VCaP (cell line): ENCODE measurements around the gene SMARCD1.
A peak's percentile ranks its signal among the peaks of the same experiment; 100 is the strongest.

Experiments
- H3K27ac ChIP-seq: fragments of 450-650 bp; 2 replicates; pipeline ENCODE4 v1.5.1; 2017
- CTCF ChIP-seq: fragments of 450-650 bp; conservative IDR thresholded peaks from 2 replicates; pipeline ENCODE4 v1.5.1; 2017; ENCODE audit warnings: mild to moderate bottlenecking, moderate library complexity

The SMARCD1 gene

GRCh38 chr12:50083301-50083700 is 1.8 kb upstream of the SMARCD1 start:
- TF ChIP-seq CTCF, result no peak
- peak overlapping the region; percentile 97 for H3K27ac ChIP-seq

- H3K27ac ChIP-seq, result peak overlapping the region; percentile 97
Measured at GRCh38 chr12:50084409-50084774, 750 bp upstream of the SMARCD1 start.

GRCh38 chr12:50085615-50086072 is 502 bp downstream of the SMARCD1 start:
- TF ChIP-seq CTCF, result no peak
- H3K27ac ChIP-seq, result peak overlapping the region; percentile 97

GRCh38 chr12:50086148-50086547 is 1.0 kb downstream of the SMARCD1 start:
- no peak for TF ChIP-seq CTCF
- H3K27ac ChIP-seq, result peak overlapping the region; percentile 97

GRCh38 chr12:50087151-50087550 is 2.0 kb downstream of the SMARCD1 start:
- TF ChIP-seq CTCF, result no peak
- H3K27ac ChIP-seq, result no peak overlapping the region

- 0 out of 2 replicates have a peak overlapping the region, but pooled peaks have one; percentile 4 for H3K27ac ChIP-seq
- TF ChIP-seq CTCF, result no peak
Measured at GRCh38 chr12:50087995-50088394, 2.9 kb downstream of the SMARCD1 start.

GRCh38 chr12:50088577-50089335 is 3.6 kb downstream of the SMARCD1 start:
- 0 out of 2 replicates have a peak overlapping the region, but pooled peaks have one; percentile 4 for H3K27ac ChIP-seq
- peak; percentile 94 for TF ChIP-seq CTCF

GRCh38 chr12:50089730-50090129 is 4.6 kb downstream of the SMARCD1 start:
- no peak overlapping the region for H3K27ac ChIP-seq
- no peak for TF ChIP-seq CTCF
